IPS DF 4.7 (cell line): ENCODE measurements around the gene IFRD1.
"Not testable (repeated sequence)": the region's sequence is repeated elsewhere in the genome, so short reads cannot be mapped to it uniquely, and the experiment has no call there.

ENCODE experiments used
- DNase-seq: peaks from one replicate; pipeline ENCODE4 v3.0.0-alpha.2; 2013; ENCODE audit warnings: low spot score; ENCODE audit errors: extremely low read depth

The IFRD1 gene

DNA sequence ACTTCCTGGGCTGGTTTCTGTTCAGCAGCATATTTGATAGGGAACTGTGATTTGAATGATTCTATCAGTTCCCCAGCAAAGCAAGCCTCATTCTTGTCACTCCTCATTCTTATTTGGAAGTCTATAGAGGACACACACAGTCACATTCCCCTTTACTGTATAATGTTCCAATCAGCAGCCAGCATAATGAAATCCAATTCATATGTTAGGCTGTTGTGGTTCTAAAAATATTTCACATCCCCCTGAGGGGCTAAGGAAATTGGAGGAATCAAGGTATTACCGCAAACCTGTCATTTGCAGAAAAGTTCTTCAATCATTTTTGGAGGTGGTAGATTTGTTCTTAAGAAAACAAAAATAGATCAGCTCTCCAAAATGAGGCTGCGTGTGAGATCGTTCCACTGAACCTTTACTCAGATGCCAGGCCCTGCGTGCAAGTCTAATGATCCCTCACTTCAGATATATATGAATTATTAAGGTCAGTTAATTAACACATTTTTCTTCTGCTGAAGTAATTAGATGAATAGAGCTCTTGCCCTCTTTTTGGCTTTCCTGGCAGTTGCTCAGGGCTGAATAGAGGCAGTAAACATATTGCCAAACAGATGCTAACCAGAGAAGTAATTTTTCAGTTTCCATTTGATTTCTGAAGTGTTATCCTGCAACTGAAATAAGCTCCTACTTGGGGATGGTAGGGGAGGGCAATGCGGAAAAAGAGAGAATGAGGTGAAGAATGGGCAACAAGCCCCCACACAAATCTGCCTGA lies 62.4 kb downstream of the IFRD1 start:
- no peak for DNase-seq

DNA sequence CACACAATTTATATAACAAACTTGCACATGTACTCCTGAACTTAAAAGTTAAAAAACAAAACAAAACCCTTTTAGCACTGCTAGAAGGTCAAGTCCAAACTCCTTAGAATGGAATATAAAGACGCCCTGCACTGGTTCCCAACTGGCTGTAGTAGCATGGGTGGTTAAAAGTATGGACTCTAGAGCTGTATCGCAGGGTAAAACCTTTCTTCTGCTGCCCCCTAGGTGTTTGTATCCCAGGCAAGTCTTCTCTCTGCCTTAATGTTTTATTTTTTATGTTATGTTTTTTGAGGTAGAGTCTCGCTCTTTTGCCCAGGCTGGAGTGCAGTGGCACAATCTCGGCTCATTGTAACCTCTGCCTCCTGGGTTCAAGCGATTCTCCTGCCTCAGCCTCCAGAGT lies 65.7 kb downstream of the IFRD1 start:
- DNase-seq, result no peak

DNA sequence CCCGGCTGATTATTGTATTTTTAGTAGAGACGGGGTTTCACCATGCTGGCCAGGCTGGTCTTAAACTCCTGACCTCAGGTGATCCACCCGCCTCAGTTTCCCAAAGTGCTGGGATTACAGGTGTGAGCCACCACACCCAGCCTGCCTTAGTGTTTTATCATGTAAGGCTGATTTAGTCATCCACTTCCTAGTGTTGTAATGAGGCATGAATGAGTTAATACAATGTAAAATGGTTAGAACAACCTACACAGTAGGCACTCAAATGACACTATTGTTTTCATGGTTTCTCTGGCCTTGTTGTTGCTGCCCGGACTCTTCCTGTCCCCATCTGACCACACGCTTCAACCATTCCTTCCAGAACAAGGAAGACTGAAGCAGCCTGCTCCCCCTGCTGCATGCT lies 66.2 kb downstream of the IFRD1 start:
- DNase-seq, result not testable (repeated sequence)

DNA sequence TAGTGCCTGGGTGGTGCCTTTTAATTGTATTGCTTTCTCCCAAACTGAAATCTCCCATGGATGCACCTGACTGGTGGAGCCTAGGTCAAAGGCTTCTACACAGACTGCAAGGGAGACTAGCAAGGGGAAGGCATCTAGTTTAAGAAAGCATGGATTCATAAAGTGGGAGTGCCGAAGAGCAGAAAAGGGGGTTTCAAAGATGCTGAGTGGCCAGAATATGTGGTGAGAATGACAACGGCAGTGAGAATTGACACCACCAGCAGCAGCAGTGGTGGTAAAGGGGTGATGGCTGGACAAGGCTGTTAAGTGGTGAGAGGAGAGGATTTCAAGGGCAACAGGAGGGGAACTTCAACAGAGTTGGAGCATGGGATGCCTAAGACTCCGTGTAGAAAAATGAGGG lies 67.2 kb downstream of the IFRD1 start:
- DNase-seq, result no peak

DNA sequence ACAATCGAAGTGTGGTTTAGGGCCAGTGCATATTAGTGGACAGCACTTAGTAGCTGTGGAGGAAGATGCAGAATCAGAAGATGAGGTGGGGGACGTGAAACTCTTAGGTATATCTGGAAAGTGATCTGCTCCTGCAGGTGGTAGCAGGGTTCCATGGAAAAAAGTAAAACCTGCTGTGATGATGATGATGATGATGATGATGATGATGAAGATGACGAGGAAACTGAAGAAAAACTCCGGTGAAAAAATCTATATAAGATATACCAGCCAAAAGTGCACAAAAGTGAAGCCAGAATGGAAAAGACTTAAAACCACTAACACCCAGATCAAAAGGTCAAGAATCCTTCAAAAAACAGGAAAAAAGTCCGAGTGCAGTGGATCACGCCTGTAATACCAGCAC lies 70.5 kb downstream of the IFRD1 start:
- DNase-seq, result no peak

DNA sequence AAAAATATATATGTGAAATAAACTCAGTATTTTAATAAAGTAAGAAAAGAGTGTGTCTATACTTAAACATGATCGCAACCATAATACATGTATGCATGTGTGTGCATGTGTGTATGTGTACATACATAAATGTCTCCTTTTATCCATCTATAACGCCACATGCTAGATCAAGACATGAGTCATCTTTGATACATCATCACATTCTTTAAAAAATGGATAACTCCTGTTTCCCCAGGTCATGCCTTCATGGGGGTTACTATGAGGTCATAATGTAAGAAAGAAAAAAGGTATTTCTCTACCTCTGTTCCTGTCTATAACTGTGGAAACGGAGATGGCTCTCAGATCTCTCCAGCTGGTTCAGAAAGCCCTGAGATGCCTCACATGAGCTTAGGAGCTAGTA lies 71.7 kb downstream of the IFRD1 start:
- DNase-seq, result no peak

DNA sequence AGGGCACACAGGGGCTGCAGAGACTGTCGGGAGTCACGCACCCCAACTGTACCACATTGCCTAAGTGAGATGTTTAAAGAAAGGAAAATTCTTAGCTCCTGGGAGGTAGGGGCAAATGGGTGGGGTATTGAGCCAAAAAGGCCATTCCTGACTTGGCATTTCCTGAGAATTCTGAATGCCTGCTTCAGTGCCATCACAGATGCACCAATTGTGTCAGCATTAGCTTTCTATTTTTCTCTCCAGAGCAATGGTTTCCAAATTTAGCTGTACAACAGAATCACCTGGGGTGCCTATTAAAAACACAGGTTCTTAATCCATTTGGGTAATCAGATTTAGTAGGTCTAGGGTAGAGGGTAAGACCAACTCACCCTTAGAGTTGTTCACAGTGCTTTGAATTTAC lies 73.6 kb downstream of the IFRD1 start:
- no peak for DNase-seq
